ENCODE results near the gene PATZ1. TPM values are rescaled to one million over a fixed set of nuclear protein-coding genes. Genes with fewer than 3 reads are reported as not detected.

PATZ1 gene
- total and polyA plus RNA-seq, 2 donors (not counting 3 experiments of a cell fraction or from before 2014, with no cell fraction given) = 19.7 to 23.7 TPM

GRCh38 chr22:31286360-31287255 lies 59.5 kb downstream of the PATZ1 start:
- ChIA-PET POLR2A (interaction anchor here (0.6 kb wide), 1 partner anchor 88 kb away, joined by 8 read pairs; no protein-coding TSS in a partner anchor), CTCF (interaction anchor here (0.8 to 3.9 kb wide), 3 partner anchors 10 to 27 kb away, joined by 5 to 24 read pairs (median 12); no protein-coding TSS in a partner anchor)
- TF ChIP-seq GATA2 (IDR thresholded peaks at IDR 0.05; ENCODE audit: insufficient read depth, insufficient read length, low read depth, low read length) (no peak), JUN (IDR thresholded peaks at IDR 0.05; ENCODE audit: borderline replicate concordance, insufficient read depth, insufficient read length, low read depth) (no peak), POLR2AphosphoS5 (IDR thresholded peaks at IDR 0.05; ENCODE audit: insufficient read depth, low read depth, low read length) (no peak), MAX (IDR thresholded peaks at IDR 0.05; ENCODE audit: insufficient read depth, insufficient read length) (no peak), FOS (IDR thresholded peaks at IDR 0.05; ENCODE audit: borderline replicate concordance, insufficient read depth, low read length) (no peak), MYC (IDR thresholded peaks at IDR 0.05; ENCODE audit: low read depth, low read length) (no peak), EZH2 (IDR thresholded peaks at IDR 0.05; ENCODE audit: borderline replicate concordance, low read depth, low read length, severe bottlenecking) (no peak), POLR2A (IDR thresholded peaks at IDR 0.05; ENCODE audit: low read depth, low read length) (no peak)
- TF ChIP-seq, protein P1, sequence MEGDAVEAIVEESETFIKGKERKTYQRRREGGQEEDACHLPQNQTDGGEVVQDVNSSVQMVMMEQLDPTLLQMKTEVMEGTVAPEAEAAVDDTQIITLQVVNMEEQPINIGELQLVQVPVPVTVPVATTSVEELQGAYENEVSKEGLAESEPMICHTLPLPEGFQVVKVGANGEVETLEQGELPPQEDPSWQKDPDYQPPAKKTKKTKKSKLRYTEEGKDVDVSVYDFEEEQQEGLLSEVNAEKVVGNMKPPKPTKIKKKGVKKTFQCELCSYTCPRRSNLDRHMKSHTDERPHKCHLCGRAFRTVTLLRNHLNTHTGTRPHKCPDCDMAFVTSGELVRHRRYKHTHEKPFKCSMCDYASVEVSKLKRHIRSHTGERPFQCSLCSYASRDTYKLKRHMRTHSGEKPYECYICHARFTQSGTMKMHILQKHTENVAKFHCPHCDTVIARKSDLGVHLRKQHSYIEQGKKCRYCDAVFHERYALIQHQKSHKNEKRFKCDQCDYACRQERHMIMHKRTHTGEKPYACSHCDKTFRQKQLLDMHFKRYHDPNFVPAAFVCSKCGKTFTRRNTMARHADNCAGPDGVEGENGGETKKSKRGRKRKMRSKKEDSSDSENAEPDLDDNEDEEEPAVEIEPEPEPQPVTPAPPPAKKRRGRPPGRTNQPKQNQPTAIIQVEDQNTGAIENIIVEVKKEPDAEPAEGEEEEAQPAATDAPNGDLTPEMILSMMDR (IDR thresholded peaks at IDR 0.05; ENCODE audit: extremely low read depth in 1 of 2, insufficient read depth in 1 of 2, low read depth in 1 of 2, low read length in 2 of 2) = no peak
- no peak overlapping the region for H2AFZ ChIP-seq (ENCODE audit: low read depth, low read length)
- no TSS peak for BruUV-seq (replicated peaks)
- H3K27ac ChIP-seq (ENCODE audit: insufficient read depth, low read depth, low read length) = no peak overlapping the region
- H3K27me3 ChIP-seq (ENCODE audit: control insufficient read depth in 2 of 2, insufficient read depth in 2 of 2, low read length in 2 of 2) = no peaks in the 10 kb centered on the region
- intact Hi-C loops (cut with micrococcal nuclease) (no loop called here), dilution Hi-C loops (cut with MboI; ENCODE audit: extremely low pct_ligation_motif_present, low sequenced_read_pairs) (no loop called here)
- H3K4me2 ChIP-seq (ENCODE audit: insufficient read depth, low read length) = no peak overlapping the region
- peaks cover 0 to 19% of the 10 kb centered on the region in 2 experiments for H3K36me3 ChIP-seq (ENCODE audit: control insufficient read depth in 2 of 2, extremely low read depth in 1 of 2, insufficient read depth in 2 of 2, low read length in 2 of 2)
- H3K9me1 ChIP-seq (replicated peaks; ENCODE audit: control insufficient read depth, extremely low read depth, insufficient read depth, low read length) = no peaks in the 10 kb centered on the region
- no peak overlapping the region for H3K4me3 ChIP-seq (replicated peaks in 1 of 3; ENCODE audit: insufficient read depth in 1 of 3, low read depth in 1 of 3, low read length in 3 of 3)
- no peaks in the 10 kb centered on the region for H3K9me3 ChIP-seq (replicated peaks; ENCODE audit: control insufficient read depth, insufficient read depth, low read length)
- H3K79me2 ChIP-seq (ENCODE audit: control insufficient read depth, insufficient read depth, low read length) = no peaks in the 10 kb centered on the region
- FAIRE-seq = peak; percentile 77
- peaks cover 33% of the 10 kb centered on the region for H3K4me1 ChIP-seq (ENCODE audit: control insufficient read depth, extremely low read depth, insufficient read depth, low read length)
- no peak overlapping the region for H3K9ac ChIP-seq (replicated peaks; ENCODE audit: extremely low read depth, insufficient read depth, low read length)
- no peaks in the 10 kb centered on the region for H4K20me1 ChIP-seq (replicated peaks; ENCODE audit: control insufficient read depth, extremely low read depth, insufficient read depth, low read length)
- DNase-seq (ENCODE audit: low read depth, low spot score) = no peak
